D341Med (cell line): ENCODE measurements around the gene MT4.
"Not testable (repeated sequence)": the region's sequence is repeated elsewhere in the genome, so short reads cannot be mapped to it uniquely, and the experiment has no call there.

Experiments
- DNase-seq: peaks from one replicate; pipeline ENCODE4 v3.0.0; 2012; ENCODE audit warnings: low spot score

The MT4 gene

DNA sequence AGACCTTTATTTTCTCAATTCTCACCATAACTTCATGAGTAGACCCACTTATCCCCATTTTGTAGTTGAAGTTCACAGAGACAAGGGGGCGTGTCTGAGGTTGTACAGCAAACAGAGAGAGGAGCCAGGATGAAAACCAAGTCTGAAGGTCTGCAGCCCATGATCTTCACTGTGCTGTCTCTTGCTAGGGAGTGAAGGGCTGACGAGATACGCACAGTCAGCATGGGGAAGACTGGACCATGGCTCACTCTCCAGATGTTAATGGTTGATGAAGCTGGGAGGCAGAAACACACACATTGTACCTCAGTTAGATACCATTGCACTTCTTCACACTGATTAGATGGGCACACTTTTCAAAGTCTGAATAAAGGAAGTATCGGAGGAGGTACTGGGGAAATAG is 5.8 kb upstream of the MT4 start:
- DNase-seq: no peak

GRCh38 chr16:56560447-56560846 is 4.4 kb upstream of the MT4 start:
- DNase-seq: no peak

- DNase-seq: no peak
Observed at GRCh38 chr16:56561126-56561525, 3.7 kb upstream of the MT4 start.

DNA sequence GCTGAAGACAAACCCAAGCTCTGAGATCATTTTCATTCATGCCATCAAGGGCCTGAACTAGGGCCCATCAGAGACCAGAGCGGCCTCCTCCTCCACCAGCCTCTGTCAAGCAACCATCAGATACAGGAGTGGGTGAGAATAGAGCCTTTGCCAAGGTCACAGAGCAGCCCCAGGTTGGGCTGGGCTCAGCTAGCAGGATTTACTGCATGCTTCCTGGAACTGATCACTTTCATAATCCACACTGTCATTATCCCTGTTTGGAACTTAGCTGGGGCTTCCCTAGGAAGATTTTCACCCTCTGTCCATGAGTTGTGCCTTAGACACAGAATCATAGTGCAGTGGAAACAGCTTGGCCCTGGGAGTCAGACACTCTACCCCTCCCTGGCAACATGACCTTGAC is 5.1 kb downstream of the MT4 start:
- DNase-seq: no peak

GRCh38 chr16:56571525-56571924 is 6.7 kb downstream of the MT4 start:
- no peak for DNase-seq

DNA sequence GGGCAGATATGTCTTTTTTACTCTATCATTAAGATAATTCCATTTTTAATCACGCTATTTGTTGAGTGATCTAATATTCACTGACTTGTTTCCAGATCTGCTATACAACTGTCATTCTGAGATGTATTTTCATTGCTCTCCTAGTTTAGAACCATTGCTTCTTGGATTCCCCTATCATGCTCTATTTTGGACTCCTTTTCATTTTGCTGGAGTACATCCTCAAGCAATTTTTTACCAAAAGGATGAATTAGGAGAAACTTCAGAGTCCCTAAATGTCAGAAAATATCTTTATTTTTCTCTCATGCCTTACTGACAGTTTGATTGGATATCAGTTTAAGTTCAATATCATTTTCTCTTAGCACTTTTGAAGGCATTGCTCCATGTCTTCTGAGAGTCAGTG is 9.8 kb downstream of the MT4 start:
- DNase-seq: no peak

GRCh38 chr16:56576585-56577299 is 11.9 kb downstream of the MT4 start:
- peak; percentile 51 for DNase-seq

DNA sequence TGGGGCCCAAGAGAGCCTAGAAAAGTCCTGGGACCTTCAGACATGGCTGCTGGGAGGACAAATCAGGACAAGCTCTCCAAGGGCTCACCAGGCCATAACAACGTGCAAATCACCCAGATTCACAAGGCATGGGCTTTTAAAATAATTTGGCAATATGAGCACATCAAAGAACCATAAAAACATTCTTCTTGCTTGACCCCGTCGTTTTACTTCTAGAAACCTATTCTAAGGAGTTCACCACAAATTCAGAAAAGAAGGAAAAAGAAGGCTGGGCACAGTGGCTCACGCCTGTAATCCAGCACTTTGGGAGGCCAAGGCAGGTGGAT is 12.4 kb downstream of the MT4 start:
- no peak for DNase-seq

GRCh38 chr16:56580391-56581048 is 15.6 kb downstream of the MT4 start:
- DNase-seq: no peak

DNA sequence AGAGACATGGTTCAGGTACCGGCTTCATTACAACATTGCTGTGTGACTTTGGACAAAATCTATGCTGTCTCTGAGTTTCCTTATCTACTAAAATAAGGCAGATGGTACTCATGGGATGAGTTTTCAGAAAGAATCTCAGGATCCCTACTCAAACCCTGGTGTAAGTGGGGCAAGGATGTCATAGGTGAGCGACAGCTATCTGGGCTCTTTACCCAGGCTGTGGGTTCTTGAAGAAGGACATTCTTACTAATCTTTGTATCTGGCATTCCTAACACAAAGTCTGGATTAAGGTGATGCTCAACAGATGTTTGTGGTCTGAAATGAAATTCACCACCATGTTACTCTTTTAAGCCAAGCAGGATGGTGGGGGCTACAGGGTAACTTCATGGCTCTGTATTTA is 18.0 kb downstream of the MT4 start:
- DNase-seq: not testable (repeated sequence)

- no peak for DNase-seq
Observed at GRCh38 chr16:56583351-56584168, 18.7 kb downstream of the MT4 start.

DNA sequence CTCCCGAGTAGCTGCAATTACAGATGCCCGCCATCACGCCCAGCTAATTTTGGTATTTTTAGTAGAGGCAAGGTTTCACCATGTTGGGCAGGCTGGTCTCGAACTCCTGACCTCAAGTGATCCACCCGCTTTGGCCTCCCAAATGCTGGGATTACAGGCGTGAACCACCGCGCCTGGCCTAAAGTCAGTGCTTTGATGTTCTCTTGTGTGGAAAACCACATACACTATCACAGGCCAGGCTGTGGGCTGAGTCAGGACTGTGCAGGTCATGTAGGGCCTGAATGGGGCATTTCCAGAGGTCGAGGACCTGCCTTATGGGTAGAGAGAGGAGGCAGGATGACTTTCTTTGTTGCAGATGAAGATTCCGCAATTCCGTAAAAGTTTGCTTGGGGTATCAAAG is 19.4 kb downstream of the MT4 start:
- no peak for DNase-seq

DNA sequence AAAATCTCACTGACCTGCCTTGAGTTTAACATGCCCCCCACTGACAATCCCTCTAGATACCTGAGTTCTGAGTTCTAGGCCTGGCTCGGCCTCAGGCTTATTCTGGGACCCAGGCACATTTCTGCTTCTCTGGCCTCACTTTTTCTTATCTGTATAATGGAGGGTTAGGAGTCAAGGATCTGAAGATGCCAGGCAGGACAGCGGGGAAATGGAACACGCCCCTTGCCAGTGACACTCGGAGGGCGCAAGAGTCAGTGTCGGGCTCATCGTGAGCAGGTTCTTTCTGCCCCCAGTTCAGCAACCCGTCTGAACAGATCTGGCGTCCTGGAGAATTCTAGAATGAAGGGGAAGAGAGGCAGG is 23.9 kb downstream of the MT4 start:
- no peak for DNase-seq

DNA sequence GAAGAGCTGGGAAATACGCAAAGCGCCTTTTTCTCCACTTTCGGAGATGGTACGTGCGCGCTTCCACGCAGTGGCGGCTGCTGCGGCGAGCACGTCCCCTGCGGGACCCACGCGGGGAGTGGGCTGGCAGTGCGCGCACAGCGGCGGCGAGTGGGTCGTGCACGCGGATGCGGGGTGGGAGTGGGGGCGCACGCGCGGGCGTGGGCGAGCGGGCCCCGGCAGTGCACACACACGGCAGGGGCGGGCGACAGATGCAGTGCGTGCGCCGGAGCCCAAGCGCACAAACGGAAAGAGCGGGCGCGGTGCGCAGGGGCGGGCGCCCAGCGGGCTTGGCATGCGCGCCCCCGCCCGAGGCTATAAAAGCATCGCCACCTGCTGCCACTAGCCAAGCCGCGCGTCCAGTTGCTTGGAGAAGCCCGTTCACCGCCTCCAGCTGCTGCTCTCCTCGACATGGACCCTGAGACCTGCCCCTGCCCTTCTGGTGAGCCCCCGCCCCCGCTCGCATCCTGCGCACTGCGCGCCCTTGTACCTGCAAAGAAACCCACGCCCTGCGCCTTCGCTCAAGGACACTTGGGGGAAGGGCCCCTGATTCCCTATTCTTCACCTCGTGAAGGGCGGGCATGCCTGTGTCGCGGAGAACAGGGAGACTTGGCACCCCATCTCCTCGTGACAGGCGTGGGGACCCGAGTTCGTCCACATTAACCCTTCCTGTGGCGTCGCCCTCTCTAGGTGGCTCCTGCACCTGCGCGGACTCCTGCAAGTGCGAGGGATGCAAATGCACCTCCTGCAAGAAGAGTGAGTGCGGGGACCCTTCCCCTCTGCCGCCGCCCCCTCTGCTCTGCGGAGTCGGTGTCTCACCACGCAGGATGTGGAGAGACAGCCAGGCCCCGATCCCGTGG is 24.5 kb downstream of the MT4 start, which contains the start of gene MT3:
TSS of gene MT3 (plus strand) at position 388 of the 899 bp plus-strand sequence. CDS start at position 451, 63 bp downstream.
- DNase-seq: no peak

DNA sequence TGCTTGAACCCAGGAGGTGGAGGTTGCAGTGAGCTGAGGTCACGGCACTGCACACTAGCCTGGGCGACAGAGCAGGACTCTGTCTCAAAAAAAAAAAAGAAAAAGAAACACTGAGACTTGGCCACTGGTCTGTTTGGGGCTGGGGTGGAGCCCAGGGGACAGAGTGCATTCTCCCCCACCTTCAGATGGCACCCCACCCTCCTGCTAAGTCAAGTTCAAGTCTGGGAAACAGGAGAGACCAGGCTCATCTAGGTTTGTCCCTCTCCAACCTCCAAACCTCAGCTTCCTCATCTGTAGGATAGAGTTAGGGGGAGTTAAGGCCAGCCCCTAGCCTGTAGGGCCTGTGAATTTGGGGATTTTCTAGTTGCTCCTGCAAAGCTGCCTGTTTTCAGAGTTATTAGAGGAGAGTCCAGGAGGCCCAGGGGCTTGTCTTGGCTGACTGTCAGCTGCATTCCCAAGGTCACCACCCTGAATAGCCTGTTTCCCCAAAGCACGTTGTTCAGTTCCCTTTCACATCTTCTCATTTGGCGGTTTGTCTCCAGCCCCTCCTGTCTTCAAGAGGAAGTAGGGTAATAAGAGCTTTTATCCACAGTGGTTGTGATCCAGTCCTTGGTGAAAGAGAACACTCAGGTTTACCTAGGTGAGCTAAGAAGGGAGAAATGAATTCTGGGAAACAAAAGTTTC is 26.6 kb downstream of the MT4 start:
- DNase-seq: no peak

DNA sequence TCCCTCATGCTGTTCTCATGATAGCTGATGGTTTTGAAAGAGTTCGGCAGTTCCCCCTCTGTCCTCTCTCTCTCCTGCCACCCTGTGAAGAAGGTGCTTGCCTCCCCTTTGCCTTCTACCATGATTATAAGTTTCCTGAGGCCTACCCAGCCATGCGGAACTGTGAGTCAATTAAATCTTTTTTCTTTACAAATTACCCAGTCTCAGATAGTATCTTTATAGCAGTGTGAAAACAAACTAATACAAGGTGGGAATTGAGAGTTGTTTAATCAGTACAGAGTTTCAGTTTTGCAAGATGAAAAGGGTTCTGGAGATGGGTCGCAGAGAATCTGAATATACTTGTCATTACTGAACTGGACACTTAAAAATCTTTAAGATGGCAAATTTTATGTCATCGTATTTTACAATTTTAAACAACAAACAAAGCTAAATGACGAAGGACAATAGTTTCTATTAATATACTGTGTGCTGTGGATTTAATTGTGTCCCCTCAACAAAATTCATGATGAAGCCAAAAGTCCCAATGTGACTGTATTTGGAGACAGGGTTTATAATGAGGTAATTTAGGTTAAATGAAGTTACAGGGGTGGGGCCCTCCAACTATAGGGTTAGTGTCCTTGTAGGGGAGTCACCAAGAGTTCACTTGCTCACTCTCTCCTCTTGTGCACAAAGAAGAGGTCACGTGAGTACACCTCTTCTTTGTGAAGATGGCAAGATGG is 28.9 kb downstream of the MT4 start:
- DNase-seq: no peak

GRCh38 chr16:56594292-56594619 is 29.4 kb downstream of the MT4 start:
- DNase-seq: no peak

DNA sequence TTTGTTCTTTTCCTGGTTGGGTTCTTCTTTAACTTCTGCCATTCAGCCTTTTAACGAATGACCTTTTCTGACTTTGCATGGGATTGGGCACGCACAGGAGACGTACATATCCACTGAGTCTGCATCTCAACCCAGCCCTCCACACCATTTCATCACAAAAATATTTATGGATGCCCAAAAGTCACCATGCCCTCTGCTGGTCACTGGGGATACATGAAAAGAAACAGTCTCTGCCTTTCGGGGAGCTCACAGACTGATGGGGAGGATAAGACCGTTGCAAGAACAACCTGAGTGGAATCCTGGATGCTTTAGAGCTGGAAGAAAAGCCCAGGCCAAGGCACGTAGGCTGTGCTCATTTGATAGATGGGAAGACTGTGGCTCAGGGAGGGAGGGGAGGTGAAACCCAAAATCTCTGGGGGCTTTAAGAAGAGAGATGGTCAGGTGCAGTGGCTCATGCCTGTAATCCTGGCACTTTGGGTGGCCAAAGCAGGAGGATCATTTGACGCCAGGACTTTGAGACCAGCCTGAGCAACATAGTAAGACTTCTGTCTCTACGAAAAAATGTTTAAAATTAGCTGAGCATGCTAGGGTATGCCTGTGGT is 35.6 kb downstream of the MT4 start:
- peak; percentile 64 for DNase-seq

- no peak for DNase-seq
Observed at GRCh38 chr16:56601325-56601724, 36.5 kb downstream of the MT4 start.

- DNase-seq: peak; percentile 58
Observed at GRCh38 chr16:56603589-56603988, 38.7 kb downstream of the MT4 start.

DNA sequence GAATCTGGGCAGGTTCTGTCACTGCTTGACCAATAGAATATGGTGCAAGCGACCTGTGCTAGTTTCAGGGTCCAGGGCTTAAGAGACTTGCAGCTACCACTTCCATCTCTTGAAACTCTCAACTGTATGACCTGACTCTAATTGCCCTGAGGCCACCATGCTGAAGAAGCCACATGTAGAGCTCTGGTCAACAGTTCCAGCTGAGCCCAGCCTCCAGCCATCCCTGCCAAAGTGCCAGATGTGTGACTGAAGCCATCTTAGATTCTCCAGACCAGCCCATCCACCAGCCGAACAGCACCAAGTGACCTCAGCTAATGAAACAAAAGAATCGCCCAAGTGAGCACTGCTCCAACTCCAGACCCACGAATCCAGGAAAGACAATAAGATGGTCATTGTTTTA is 40.1 kb downstream of the MT4 start:
- no peak for DNase-seq
